ENCODE measurements around the gene ZNF317.

ZNF317 gene

DNA sequence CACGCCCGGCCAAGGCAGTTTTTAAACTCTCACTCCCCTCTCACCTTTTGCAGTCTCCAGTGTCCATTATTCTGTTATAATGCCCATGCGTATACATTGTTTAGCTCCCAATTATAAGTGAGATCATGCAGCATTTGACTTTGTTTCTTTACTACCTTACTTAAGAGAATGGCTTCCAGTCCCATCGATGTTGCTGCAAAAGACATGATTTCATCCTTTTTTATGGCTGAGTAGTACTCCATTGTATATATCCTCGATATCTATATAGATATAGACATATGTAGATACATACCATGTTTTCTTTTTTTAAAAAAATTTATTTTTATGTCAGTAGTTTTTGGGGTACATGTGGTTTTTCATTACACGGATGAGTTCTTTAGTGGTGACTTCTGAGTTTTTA, 47.0 kb downstream of the ZNF317 start:
- TF ChIP-seq TEAD4 (IDR thresholded peaks at IDR 0.05), result no peak
- no peak for TF ChIP-seq NFIC (IDR thresholded peaks at IDR 0.05)
- TF ChIP-seq CREB1 (IDR thresholded peaks at IDR 0.05; ENCODE audit: low read depth), result no peak
- TF ChIP-seq RAD21 (IDR thresholded peaks at IDR 0.05; ENCODE audit: low read depth), result no peak
- TF ChIP-seq, protein P1, sequence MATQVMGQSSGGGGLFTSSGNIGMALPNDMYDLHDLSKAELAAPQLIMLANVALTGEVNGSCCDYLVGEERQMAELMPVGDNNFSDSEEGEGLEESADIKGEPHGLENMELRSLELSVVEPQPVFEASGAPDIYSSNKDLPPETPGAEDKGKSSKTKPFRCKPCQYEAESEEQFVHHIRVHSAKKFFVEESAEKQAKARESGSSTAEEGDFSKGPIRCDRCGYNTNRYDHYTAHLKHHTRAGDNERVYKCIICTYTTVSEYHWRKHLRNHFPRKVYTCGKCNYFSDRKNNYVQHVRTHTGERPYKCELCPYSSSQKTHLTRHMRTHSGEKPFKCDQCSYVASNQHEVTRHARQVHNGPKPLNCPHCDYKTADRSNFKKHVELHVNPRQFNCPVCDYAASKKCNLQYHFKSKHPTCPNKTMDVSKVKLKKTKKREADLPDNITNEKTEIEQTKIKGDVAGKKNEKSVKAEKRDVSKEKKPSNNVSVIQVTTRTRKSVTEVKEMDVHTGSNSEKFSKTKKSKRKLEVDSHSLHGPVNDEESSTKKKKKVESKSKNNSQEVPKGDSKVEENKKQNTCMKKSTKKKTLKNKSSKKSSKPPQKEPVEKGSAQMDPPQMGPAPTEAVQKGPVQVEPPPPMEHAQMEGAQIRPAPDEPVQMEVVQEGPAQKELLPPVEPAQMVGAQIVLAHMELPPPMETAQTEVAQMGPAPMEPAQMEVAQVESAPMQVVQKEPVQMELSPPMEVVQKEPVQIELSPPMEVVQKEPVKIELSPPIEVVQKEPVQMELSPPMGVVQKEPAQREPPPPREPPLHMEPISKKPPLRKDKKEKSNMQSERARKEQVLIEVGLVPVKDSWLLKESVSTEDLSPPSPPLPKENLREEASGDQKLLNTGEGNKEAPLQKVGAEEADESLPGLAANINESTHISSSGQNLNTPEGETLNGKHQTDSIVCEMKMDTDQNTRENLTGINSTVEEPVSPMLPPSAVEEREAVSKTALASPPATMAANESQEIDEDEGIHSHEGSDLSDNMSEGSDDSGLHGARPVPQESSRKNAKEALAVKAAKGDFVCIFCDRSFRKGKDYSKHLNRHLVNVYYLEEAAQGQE (IDR thresholded peaks at IDR 0.05; ENCODE audit: low read depth), result no peak
- TF ChIP-seq EP300 (IDR thresholded peaks at IDR 0.05; ENCODE audit: borderline replicate concordance), result no peak
- no peak for TF ChIP-seq EGR1 (IDR thresholded peaks at IDR 0.05)
- TF ChIP-seq ZBTB7A (IDR thresholded peaks at IDR 0.05; ENCODE audit: low read depth), result no peak
- no peak for TF ChIP-seq CEBPB (IDR thresholded peaks at IDR 0.05)
- no peak for TF ChIP-seq USF1 (IDR thresholded peaks at IDR 0.05)

DNA sequence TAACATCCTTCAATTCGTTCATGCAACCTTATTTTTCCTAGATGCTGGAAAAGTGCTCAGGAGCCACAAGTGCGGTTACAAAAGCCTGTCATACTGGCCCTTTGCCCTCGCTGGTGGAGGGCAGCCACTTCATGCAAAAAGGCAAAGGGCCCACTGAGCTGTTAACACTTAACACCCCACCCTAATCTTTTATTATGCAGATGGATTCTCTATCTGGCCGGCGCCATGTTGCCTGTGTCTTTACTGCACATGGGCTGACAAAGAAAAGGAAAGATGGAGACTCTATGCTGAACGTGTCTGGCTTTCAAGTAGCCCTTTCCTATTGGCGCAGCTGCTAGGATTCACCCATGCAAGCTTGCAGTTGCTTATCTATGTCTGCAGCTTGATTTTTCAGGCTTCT, 49.3 kb downstream of the ZNF317 start:
- TF ChIP-seq TCF12 (IDR thresholded peaks at IDR 0.05; ENCODE audit: low read depth) (no peak), TAF1 (IDR thresholded peaks at IDR 0.05; ENCODE audit: low read depth) (no peak), EGR1 (IDR thresholded peaks at IDR 0.05) (no peak), YY1 (IDR thresholded peaks at IDR 0.05; ENCODE audit: low read depth) (no peak), EP300 (IDR thresholded peaks at IDR 0.05; ENCODE audit: borderline replicate concordance) (no peak), NFIC (IDR thresholded peaks at IDR 0.05) (no peak), CREB1 (IDR thresholded peaks at IDR 0.05; ENCODE audit: low read depth) (no peak), CEBPB (IDR thresholded peaks at IDR 0.05) (no peak), TEAD4 (IDR thresholded peaks at IDR 0.05) (no peak), MAX (IDR thresholded peaks at IDR 0.05) (no peak), RAD21 (IDR thresholded peaks at IDR 0.05; ENCODE audit: low read depth) (no peak), FOXM1 (IDR thresholded peaks at IDR 0.05; ENCODE audit: borderline replicate concordance, low read depth) (no peak), USF1 (IDR thresholded peaks at IDR 0.05) (no peak), ZBTB7A (IDR thresholded peaks at IDR 0.05; ENCODE audit: low read depth) (no peak)
- TF ChIP-seq, protein P1 (IDR thresholded peaks at IDR 0.05; ENCODE audit: low read depth), result no peak

GRCh38 chr19:9205501-9206113, 65.4 kb downstream of the ZNF317 start:
- TF ChIP-seq RAD21 (IDR thresholded peaks at IDR 0.05; ENCODE audit: low read depth) (peak; percentile 88), NFIC (IDR thresholded peaks at IDR 0.05) (no peak)

All from Ishikawa (cell line).